Vagina (tissue), 2 donors: ENCODE measurements around the gene CFAP126. TPM values are rescaled to one million over a fixed set of nuclear protein-coding genes. Genes with fewer than 3 reads are reported as not detected.
"Not testable (repeated sequence)": the region's sequence is repeated elsewhere in the genome, so short reads cannot be mapped to it uniquely, and the experiment has no call there.

Experiments used
- DNase-seq, 2 donors: peaks; one replicate each; pipeline ENCODE4 v3.0.0-alpha.2; 2017; ENCODE audit errors: extremely low spot score in 2 of 2
- H3K27ac ChIP-seq: fragments of 200-600 bp; sonication (generic); one replicate; pipeline ENCODE4 v1.5.1; 2019
- H3K27me3 ChIP-seq: fragments of 200-600 bp; sonication (generic); one replicate; pipeline ENCODE4 v1.5.1; 2019
- H3K36me3 ChIP-seq, 2 donors: fragments of 200-600 bp; sonication (generic); one replicate each; pipeline ENCODE4 v1.5.1; 2017 to 2019
- H3K4me1 ChIP-seq: fragments of 200-600 bp; sonication (generic); one replicate; pipeline ENCODE4 v1.5.1; 2019
- H3K4me3 ChIP-seq, 2 donors: fragments of 200-600 bp; sonication (generic); 1 replicate in 1 of 2; 2 replicates in 1 of 2; pipeline ENCODE4 v1.5.1; 2016 to 2019
- H3K9me3 ChIP-seq: fragments of 200-600 bp; sonication (generic); one replicate; pipeline ENCODE4 v1.5.1; 2019
- CTCF ChIP-seq, 3 experiments: fragments of 450-650 bp in 2 of 3; fragments of 200-600 bp in 1 of 3; sonication (generic) in 1 of 3; IDR thresholded peaks; one replicate each; pipeline ENCODE4 v1.5.1; 2017 to 2019; ENCODE audit warnings: antibody characterized with exemption in 3 of 3, mild to moderate bottlenecking in 2 of 3, moderate library complexity in 2 of 3
- POLR2A ChIP-seq, 2 donors: fragments of 450-650 bp; IDR thresholded peaks; one replicate each; pipeline ENCODE4 v1.6.1; 2017; ENCODE audit warnings: antibody characterized with exemption in 2 of 2, mild to moderate bottlenecking in 2 of 2, moderate library complexity in 2 of 2
- POLR2AphosphoS5 ChIP-seq, 2 donors: sonication (generic); formaldehyde crosslinking; IDR thresholded peaks; one replicate each; pipeline ENCODE4 v1.9.0; 2017; ENCODE audit warnings: antibody characterized with exemption in 2 of 2, mild to moderate bottlenecking in 2 of 2, low read depth in 1 of 2; ENCODE audit not compliant: insufficient read depth in 1 of 2
- intact Hi-C: fragments of 100-400 bp; cut with DNase I; formaldehyde crosslinking; loops from one replicate; pipeline ENCODE4 v1.15.1; 2023
- total RNA-seq: library from RNA; depleted of rRNA; stranded (reverse); fragments of >200 nt; gene quantifications from one replicate; pipeline ENCODE4 v1.2.3, GENCODE V29; 2016

CFAP126 gene
- total RNA-seq, 1 donor from 2014 or later, result not detected

- H3K27me3 ChIP-seq, result no peaks in the 10 kb centered on the region
- H3K9me3 ChIP-seq, result no peaks in the 10 kb centered on the region
- DNase-seq, result no peak
- no peaks in the 10 kb centered on the region for H3K36me3 ChIP-seq
- intact Hi-C loops, result no loop called here
- peaks cover 8% of the 10 kb centered on the region for H3K4me1 ChIP-seq
- H3K4me3 ChIP-seq, result no peak overlapping the region
- TF ChIP-seq CTCF (IDR thresholded peaks at IDR 0.05), result no peak
- TF ChIP-seq POLR2AphosphoS5 (IDR thresholded peaks at IDR 0.05; ENCODE audit: insufficient read depth in 1 of 2, low read depth in 1 of 2), result no peak
- TF ChIP-seq POLR2A (IDR thresholded peaks at IDR 0.05), result no peak
- H3K27ac ChIP-seq, result no peak overlapping the region
These were observed 36.4 kb upstream of the CFAP126 start for GRCh38 chr1:161404051-161404597.

GRCh38 chr1:161402446-161402845 is 34.8 kb upstream of the CFAP126 start:
- no peak for DNase-seq
- no peak overlapping the region for H3K4me3 ChIP-seq
- no peaks in the 10 kb centered on the region for H3K27me3 ChIP-seq
- H3K9me3 ChIP-seq, result no peaks in the 10 kb centered on the region
- TF ChIP-seq CTCF (IDR thresholded peaks at IDR 0.05), result no peak
- no peak for TF ChIP-seq POLR2AphosphoS5 (IDR thresholded peaks at IDR 0.05; ENCODE audit: insufficient read depth in 1 of 2, low read depth in 1 of 2)
- TF ChIP-seq POLR2A (IDR thresholded peaks at IDR 0.05), result no peak
- intact Hi-C loops, result no loop called here
- H3K4me1 ChIP-seq, result peaks cover 18% of the 10 kb centered on the region
- no peak overlapping the region for H3K27ac ChIP-seq
- no peaks in the 10 kb centered on the region for H3K36me3 ChIP-seq

GRCh38 chr1:161399257-161399998 is 31.8 kb upstream of the CFAP126 start:
- TF ChIP-seq POLR2A (IDR thresholded peaks at IDR 0.05) (peak in 1 of 2 donors; percentile 31), CTCF (IDR thresholded peaks at IDR 0.05) (peak in 2 of 3 experiments; percentile 21 to 30), POLR2AphosphoS5 (IDR thresholded peaks at IDR 0.05; ENCODE audit: insufficient read depth in 1 of 2, low read depth in 1 of 2) (peak; percentile 88 to 89)
- no peaks in the 10 kb centered on the region for H3K9me3 ChIP-seq
- H3K4me1 ChIP-seq, result peaks cover 18% of the 10 kb centered on the region
- no peaks in the 10 kb centered on the region for H3K36me3 ChIP-seq
- peak overlapping the region; percentile 82 to 93 for H3K4me3 ChIP-seq
- H3K27ac ChIP-seq, result peak overlapping the region; percentile 100
- intact Hi-C loops, result no loop called here
- H3K27me3 ChIP-seq, result no peaks in the 10 kb centered on the region
- DNase-seq, result peak in 1 of 2 donors; percentile 97

GRCh38 chr1:161398900-161399256 is 31.2 kb upstream of the CFAP126 start:
- H3K27me3 ChIP-seq, result no peaks in the 10 kb centered on the region
- no peaks in the 10 kb centered on the region for H3K36me3 ChIP-seq
- intact Hi-C loops, result no loop called here
- H3K4me3 ChIP-seq, result peak overlapping the region; percentile 82 to 93
- H3K9me3 ChIP-seq, result no peaks in the 10 kb centered on the region
- TF ChIP-seq CTCF (IDR thresholded peaks at IDR 0.05) (no peak), POLR2A (IDR thresholded peaks at IDR 0.05) (no peak), POLR2AphosphoS5 (IDR thresholded peaks at IDR 0.05; ENCODE audit: insufficient read depth in 1 of 2, low read depth in 1 of 2) (no peak)
- peak overlapping the region; percentile 100 for H3K27ac ChIP-seq
- DNase-seq, result no peak
- H3K4me1 ChIP-seq, result peaks cover 18% of the 10 kb centered on the region

GRCh38 chr1:161397038-161397437 is 29.4 kb upstream of the CFAP126 start:
- H3K4me3 ChIP-seq, DNase-seq, H3K9me3 ChIP-seq, H3K27me3 ChIP-seq, intact Hi-C loops, H3K27ac ChIP-seq, H3K36me3 ChIP-seq: not testable (repeated sequence)
- H3K4me1 ChIP-seq, result peaks cover 18% of the 10 kb centered on the region
